Measurements from ENCODE around the gene WASF3. TPM values are rescaled to one million over a fixed set of nuclear protein-coding genes. Genes with fewer than 3 reads are reported as not detected.

The WASF3 gene
- total and polyA plus RNA-seq, 2 of the 13 experiments (the other 11 are each of a cell fraction or from before 2014, with no cell fraction given), result 10.4 to 17.2 TPM

- TF ChIP-seq STAT6 (CRISPR knock-in tag; IDR thresholded peaks at IDR 0.05; ENCODE audit: borderline replicate concordance) (no peak), STAT5B (CRISPR knock-in tag; IDR thresholded peaks at IDR 0.05) (no peak), ZNF337 (CRISPR knock-in tag; IDR thresholded peaks at IDR 0.05; ENCODE audit: borderline replicate concordance, low read depth) (no peak), ZNF225 (CRISPR knock-in tag; IDR thresholded peaks at IDR 0.05) (no peak), ZNF326 (CRISPR knock-in tag; IDR thresholded peaks at IDR 0.05; ENCODE audit: borderline replicate concordance) (no peak)
- TF ChIP-seq, protein P1, sequence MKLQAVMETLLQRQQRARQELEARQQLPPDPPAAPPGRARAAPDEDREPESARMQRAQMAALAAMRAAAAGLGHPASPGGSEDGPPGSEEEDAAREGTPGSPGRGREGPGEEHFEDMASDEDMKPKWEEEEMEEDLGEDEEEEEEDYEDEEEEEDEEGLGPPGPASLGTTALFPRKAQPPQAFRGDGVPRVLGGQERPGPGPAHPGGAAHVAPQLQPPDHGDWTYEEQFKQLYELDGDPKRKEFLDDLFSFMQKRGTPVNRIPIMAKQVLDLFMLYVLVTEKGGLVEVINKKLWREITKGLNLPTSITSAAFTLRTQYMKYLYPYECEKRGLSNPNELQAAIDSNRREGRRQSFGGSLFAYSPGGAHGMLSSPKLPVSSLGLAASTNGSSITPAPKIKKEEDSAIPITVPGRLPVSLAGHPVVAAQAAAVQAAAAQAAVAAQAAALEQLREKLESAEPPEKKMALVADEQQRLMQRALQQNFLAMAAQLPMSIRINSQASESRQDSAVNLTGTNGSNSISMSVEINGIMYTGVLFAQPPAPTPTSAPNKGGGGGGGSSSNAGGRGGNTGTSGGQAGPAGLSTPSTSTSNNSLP (IDR thresholded peaks at IDR 0.05; ENCODE audit: low read depth, low read length), result no peak
These were observed 137.3 kb downstream of the WASF3 start (continued) for GRCh38 chr13:26694609-26695359.

GRCh38 chr13:26695360-26695705 lies 137.8 kb downstream of the WASF3 start:
- ChIA-PET POLR2A (no interaction called here), CTCF (ENCODE audit: low intra/inter-chr PET ratio, low total read pairs) (no interaction called here)
- Histone ChIP-seq H3K27me3 (ENCODE audit: control insufficient read depth in 1 of 2, insufficient read depth in 2 of 2, low read length in 2 of 2) (peaks cover 5 to 20% of the 10 kb centered on the region in 2 experiments; a peak in 4 of 5 replicates), H3K9me3 (ENCODE audit: low read length) (no peaks in the 10 kb centered on the region), H3K4me2 (ENCODE audit: low read depth, low read length) (no peak overlapping the region), H3K36me3 (replicated peaks in 1 of 2; ENCODE audit: control insufficient read depth in 1 of 2, insufficient read depth in 2 of 2, low read length in 2 of 2) (no peaks in the 10 kb centered on the region), H3K27ac (ENCODE audit: extremely low read length, insufficient read depth, low read length) (no peak overlapping the region), H2AFZ (ENCODE audit: low read length) (no peak overlapping the region), H3K4me1 (ENCODE audit: insufficient read depth, low read length) (no peaks in the 10 kb centered on the region), H3K4me3 (replicated peaks in 1 of 3; ENCODE audit: insufficient read depth in 1 of 3, low read depth in 2 of 3, low read length in 3 of 3) (no peak overlapping the region), H4K20me1 (ENCODE audit: insufficient read depth, low read length) (no peaks in the 10 kb centered on the region), H3K9ac (ENCODE audit: insufficient read depth, low read depth, low read length) (no peak overlapping the region), H3K79me2 (ENCODE audit: insufficient read depth, low read length) (no peaks in the 10 kb centered on the region)
- intact Hi-C loops (cut with micrococcal nuclease; ENCODE audit: unreplicated experiment), result loop anchor here (5.0 to 10.0 kb wide), 3 partner anchors 38 to 1121 kb away; no protein-coding TSS in a partner anchor
- no peak for DNase-seq (ENCODE audit: low spot score)
- no TSS peak for BruUV-seq (replicated peaks)
- no peak for ATAC-seq
- in situ Hi-C loops (cut with HindIII; ENCODE audit: extremely low pct_ligation_motif_present, low pct_unique_long_range_greater_than_20kb), result loop anchor here (5.0 kb wide), 2 partner anchors 213 to 508 kb away; no protein-coding TSS in a partner anchor
- no peak for FAIRE-seq
- 50% methylated on average over 6 of the region's 9 CpGs for WGBS (ENCODE audit: low lambda C conversion rate)
- TF ChIP-seq, protein P2, sequence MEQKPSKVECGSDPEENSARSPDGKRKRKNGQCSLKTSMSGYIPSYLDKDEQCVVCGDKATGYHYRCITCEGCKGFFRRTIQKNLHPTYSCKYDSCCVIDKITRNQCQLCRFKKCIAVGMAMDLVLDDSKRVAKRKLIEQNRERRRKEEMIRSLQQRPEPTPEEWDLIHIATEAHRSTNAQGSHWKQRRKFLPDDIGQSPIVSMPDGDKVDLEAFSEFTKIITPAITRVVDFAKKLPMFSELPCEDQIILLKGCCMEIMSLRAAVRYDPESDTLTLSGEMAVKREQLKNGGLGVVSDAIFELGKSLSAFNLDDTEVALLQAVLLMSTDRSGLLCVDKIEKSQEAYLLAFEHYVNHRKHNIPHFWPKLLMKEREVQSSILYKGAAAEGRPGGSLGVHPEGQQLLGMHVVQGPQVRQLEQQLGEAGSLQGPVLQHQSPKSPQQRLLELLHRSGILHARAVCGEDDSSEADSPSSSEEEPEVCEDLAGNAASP (CRISPR knock-in tag; IDR thresholded peaks at IDR 0.05; ENCODE audit: borderline replicate concordance), result no peak
- TF ChIP-seq HNF1A (IDR thresholded peaks at IDR 0.05; ENCODE audit: low read depth), result no peak
- no peak for TF ChIP-seq HNF1A (CRISPR knock-in tag; IDR thresholded peaks at IDR 0.05; ENCODE audit: borderline replicate concordance)
- TF ChIP-seq, protein P3, sequence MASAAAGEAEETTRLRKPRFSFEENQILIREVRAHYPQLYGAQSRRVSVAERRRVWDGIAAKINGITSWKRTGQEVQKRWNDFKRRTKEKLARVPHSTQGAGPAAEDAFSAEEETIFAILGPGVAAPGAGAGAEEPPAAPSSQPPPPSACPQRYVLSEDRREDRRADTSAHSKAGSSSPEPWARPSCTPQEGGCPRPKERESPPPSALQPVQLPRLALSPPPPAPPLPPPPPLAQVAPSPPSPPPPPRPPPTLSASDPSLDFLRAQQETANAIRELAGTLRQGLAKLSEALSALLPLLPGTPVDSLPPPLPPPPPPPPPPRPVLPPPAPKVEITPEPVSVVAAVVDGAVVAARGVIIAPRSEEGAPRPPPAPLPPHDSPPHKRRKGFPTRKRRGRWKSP (CRISPR knock-in tag; IDR thresholded peaks at IDR 0.05), result no peak

Measured in HepG2 (cell line).